C4-2B (cell line): ENCODE data around the gene GBF1.

ENCODE experiments used
- H3K27ac ChIP-seq: fragments of 450-650 bp; 2 replicates; pipeline ENCODE4 v1.5.1; 2017
- CTCF ChIP-seq: fragments of 450-650 bp; conservative IDR thresholded peaks from 2 replicates; pipeline ENCODE4 v1.5.1; 2017; ENCODE audit warnings: mild to moderate bottlenecking
- ZFX ChIP-seq: fragments of 450-650 bp; IDR thresholded peaks from 2 replicates; pipeline ENCODE4 v1.6.1; 2017

The GBF1 gene

GRCh38 chr10:102407425-102408130 is 162.2 kb downstream of the GBF1 start:
- no peak for TF ChIP-seq CTCF
- TF ChIP-seq ZFX, result no peak
- H3K27ac ChIP-seq, result no peak overlapping the region

GRCh38 chr10:102408131-102408727 is 162.9 kb downstream of the GBF1 start:
- no peak for TF ChIP-seq CTCF
- no peak for TF ChIP-seq ZFX

GRCh38 chr10:102408728-102409603 is 163.6 kb downstream of the GBF1 start:
- H3K27ac ChIP-seq, result no peak overlapping the region
- TF ChIP-seq CTCF (no peak), ZFX (no peak)

More at GRCh38 chr10:102408131-102408727, 162.9 kb downstream of the GBF1 start:
- no peak overlapping the region for H3K27ac ChIP-seq

- peak overlapping the region; percentile 11; the same call in 1 of the 2 replicates for H3K27ac ChIP-seq
- TF ChIP-seq CTCF (no peak), ZFX (no peak)
Measured at GRCh38 chr10:102409604-102410428, 164.5 kb downstream of the GBF1 start.

GRCh38 chr10:102410429-102411073 is 165.2 kb downstream of the GBF1 start:
- H3K27ac ChIP-seq, result peak overlapping the region; percentile 11; the same call in 1 of the 2 replicates
- no peak for TF ChIP-seq CTCF
- no peak for TF ChIP-seq ZFX

GRCh38 chr10:102411341-102412255 is 166.3 kb downstream of the GBF1 start:
- no peak for TF ChIP-seq CTCF
- no peak for TF ChIP-seq ZFX
- H3K27ac ChIP-seq, result no peak overlapping the region
